CD4-positive, alpha-beta T cell treated with Interferon alpha-2 for 1 hour (primary cell): ENCODE measurements around the gene HDAC4.

Experiments
- DNase-seq, 2 donors: peaks; one replicate each; pipeline ENCODE4 v3.0.0-alpha.2; 2020 to 2022

The HDAC4 gene

GRCh38 chr2:239321596-239322415, 79.0 kb downstream of the HDAC4 start:
- DNase-seq, result peak; percentile 69 to 79

DNA sequence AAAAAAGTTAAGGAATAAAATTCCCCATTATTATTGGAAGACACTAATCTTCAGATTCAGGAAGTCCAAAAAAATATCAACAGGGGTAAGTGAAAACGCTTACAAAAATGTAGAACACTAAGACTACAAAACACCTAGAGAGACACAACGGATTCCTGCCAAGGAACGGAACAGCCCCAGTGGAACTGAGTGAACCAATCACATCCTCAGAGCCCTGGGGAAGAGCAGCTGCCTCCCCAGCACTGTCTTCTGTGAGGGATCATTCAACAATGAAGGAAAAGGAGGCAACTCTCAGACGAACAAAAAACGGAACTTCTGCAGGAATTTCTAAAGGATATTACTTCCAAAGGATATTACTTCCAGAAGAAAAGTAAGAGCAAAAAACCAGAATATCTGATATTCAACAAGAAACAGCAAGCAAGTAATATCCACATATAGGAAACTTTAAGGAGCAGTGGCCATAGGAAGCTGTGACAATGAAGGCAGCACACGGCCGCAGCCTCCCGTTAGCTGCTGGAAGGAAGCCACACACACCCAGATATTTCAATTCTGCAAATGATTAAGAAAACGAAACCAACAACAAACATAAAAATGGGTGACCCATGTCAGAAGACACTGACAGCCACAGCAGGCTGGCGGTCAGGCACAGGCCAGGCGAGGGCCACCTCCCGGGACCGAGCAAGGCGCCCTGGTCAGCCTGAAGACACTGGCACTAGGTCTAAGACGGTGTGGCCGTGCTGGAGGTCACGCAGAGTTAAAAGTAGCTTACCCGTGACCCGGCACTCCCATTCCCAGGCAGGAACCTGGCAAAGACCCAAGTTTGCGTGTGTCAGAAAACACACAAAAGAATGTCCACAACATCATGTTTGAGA, 81.8 kb downstream of the HDAC4 start:
- peak; percentile 10 to 53 for DNase-seq

- DNase-seq, result no peak
Measured at GRCh38 chr2:239318151-239318611, 82.6 kb downstream of the HDAC4 start.

GRCh38 chr2:239316562-239317465, 84.0 kb downstream of the HDAC4 start:
- no peak for DNase-seq

DNA sequence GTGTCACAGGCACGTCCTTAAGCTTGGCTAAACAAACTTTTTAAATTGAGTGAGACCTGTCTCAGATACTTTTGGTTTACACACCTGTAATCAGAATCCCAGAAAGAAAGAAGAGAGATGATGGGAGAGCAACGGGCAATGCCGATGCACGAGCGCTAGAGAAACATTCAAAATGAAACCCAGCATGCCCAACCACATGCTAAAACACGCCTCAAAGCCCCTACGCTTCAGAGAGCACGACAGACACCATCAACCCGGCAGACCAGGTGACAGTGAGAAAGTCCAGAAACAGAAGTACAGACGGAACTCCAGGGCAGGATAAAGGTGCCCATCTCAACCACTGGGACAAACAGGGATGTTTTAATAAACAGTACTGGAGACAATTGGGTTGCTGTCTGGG, 85.5 kb downstream of the HDAC4 start:
- DNase-seq, result no peak

- DNase-seq, result no peak
Measured at GRCh38 chr2:239313776-239314175, 87.0 kb downstream of the HDAC4 start.

DNA sequence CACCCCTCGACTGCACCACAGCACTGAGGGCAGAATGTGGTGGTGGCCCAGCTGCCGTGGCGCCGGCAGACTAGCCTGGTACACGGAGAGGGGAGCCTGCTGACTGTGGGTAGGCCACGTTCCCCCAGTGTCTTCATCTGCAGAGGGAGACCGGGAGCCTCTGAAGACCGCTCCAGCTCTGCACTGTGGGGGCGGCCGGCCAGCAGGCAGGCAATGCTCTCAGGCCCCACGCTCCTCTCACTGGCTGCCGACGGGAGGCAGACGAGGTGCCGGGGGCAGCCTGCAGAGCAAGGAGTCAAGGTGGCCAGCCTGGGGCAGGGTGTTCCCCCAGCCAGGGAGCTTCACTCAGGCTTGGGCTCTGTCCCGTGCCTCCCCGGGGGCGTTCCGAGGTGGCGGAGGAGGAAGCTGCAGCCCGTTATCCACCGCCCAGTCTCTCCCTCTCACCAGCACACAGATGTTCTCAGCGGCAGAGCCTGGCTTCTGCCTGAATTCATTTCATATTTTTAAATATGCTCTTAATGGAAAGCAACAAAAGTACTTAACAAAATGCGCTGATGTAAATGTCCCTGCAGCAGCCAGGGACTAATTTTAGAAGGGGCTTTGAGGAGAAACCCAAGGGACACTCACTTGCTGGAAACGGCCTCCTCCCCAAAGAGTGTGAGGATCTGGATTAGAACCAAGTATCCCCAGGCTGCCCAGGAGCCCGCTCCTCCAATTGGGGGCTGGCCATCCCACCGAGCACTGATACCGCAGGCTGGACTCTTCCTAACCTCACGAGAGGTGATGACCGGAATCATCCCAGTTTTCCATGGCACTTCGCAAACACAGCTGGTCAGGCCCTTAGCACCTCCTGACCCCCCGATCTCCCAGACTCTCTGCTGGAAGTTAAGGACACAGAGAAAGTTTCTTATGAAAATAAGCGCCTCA, 87.8 kb downstream of the HDAC4 start:
- DNase-seq, result no peak

DNA sequence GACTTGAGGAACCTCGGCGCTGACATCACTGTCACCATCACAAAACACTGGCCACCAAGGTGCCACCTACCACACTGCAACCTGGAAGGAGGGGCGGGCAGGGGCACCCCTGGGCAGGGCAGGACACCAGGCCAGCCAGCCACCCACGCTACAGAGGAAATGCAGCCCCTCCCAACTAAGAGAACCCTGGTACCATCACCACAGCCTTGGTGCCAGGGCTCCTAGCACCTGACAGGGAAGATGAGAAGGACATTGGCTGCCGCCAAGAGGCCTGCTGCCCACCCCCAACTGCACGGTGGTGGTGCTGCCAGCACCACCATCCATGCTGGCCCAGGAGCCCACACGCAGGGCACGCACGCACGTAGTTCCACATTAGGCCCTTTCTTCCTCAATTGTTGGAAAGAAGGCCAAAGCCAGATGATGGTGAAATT, 88.7 kb downstream of the HDAC4 start:
- no peak for DNase-seq

- DNase-seq, result no peak
Measured at GRCh38 chr2:239311132-239312040, 89.4 kb downstream of the HDAC4 start.

GRCh38 chr2:239310401-239311061, 90.3 kb downstream of the HDAC4 start:
- DNase-seq, result no peak

DNA sequence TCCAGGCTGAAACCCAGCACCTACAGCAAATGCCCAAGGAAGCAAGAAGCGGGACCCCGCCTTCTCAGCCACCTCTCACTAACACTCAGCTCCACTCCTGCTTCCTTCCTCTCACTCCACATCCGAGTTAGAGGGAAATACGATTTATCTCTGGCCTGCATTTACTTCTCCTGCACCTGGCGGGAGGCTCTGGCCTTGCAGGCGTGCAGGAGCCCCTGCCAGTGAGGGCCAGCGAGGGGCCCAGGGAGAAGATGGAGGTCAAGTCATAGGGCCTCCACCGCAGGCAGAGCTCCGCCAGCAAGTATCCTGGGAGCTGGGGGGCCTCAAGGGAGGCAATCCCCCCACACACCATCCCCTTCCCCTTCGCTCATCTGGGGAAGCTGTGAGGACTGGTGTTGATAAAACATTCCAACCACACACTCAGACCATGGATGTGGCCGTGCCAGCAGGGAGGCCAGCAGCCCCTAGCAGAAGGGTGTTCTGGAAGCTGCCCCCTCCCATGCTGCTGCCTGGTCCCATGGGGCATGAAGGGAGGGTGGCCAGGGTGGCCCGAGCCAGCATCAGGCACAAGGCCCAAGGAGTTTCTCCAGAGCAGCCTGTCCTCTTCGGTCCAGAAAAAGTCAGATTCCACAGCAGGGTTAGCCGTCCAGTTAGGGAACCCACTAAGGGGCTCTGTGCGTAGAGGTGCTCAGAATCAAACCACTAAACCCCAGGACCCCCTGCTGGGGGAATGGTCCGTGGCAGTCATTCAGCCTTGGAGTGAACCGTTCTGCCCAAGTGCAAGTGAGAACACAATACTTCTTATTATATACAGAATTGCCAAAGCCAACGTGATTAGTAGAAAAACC, 91.2 kb downstream of the HDAC4 start:
- DNase-seq, result no peak

- DNase-seq, result no peak
Measured at GRCh38 chr2:239308661-239309397, 92.0 kb downstream of the HDAC4 start.

DNA sequence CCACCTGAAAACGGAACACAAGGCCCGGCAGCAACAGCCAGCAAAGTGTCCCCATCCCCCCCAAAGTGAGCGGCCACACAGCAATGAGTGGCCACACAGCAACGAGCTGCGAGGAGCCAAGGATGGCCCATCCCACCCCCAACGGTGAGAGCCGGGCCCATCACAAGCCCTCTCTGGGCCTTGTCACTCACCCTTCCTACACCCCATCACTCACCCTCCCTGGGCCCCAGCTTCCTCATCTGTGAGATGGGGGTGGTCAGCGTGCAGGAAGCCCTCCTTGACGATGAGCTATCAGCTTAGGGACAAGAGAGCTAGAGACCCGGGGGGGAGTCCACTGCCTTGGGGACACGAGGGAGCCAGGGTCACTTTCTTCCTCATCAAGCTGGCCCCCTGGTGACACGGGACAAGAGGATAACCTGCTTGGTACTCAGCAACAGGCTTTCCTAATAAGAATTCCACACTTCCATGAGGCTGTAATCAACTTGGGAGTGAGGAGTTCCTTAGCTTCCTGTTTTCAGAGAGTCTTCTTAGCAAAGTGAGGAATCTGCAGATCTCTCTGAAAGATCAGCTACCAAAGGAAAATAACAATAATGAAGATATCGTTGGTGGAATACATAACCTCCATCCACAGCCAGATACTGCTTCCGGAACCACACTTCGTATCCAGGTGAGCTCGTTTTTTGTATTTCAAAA, 92.8 kb downstream of the HDAC4 start:
- DNase-seq, result no peak

DNA sequence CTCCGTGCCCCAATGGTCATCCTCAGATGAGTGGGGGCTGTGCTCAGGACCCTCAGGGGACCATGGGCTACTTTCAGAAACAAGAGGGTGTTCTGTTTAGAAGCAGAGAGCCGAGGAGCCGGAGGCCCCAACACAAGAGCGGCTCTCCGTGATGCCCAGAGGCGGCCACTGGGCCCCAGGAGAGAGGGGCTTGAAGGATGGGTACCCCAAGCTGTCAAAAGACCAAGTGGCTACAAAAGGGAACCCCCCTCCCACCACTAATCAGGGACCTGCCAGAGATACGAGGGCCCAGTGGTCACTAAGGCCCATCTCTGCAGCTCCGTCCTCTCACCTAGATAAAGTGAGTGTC, 93.6 kb downstream of the HDAC4 start:
- DNase-seq, result no peak

DNA sequence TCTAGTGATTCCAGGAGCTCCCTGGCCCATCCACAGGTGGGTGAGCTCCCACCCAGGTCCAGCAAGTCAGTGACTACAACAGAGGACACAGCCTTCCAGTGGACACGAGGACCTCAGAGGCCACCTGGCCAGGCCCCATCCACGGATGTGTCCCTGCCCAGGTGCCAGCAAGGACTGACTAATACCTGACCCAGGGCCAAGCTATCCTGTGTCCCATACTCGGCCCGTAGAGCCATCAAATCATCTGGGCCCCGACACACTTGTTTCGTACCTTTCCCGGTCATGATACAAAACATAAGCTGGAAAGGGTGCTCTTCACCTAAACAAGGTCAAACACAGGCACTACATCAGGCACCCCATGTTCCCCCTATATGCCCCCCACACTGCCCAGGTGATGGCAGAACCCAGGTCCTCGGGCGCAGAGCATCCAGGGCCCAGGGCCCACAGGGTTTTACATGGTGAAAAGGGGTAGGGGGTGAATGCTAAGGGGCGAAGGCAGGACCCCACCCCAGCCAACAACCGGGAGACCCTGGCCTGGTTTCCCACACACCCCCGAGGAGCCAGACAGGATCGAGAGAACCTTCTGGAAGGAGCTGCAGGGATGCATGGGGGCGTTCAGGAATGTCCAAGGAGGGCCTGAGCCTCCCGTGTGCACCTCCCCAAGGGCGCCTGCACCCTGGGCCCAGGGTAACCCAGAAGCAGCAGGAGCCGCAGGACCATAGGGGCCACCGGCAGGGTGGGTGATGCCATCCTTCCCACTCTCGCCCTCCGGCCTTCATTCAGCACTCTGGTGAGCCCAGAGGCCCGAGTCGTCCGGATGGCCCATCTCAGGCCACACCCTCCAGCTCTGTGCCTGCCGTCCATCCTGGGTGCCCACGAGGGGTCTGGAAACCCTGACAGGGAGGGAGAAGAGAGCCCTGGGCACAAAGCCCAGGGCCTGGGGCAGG, 94.3 kb downstream of the HDAC4 start:
- DNase-seq, result no peak

DNA sequence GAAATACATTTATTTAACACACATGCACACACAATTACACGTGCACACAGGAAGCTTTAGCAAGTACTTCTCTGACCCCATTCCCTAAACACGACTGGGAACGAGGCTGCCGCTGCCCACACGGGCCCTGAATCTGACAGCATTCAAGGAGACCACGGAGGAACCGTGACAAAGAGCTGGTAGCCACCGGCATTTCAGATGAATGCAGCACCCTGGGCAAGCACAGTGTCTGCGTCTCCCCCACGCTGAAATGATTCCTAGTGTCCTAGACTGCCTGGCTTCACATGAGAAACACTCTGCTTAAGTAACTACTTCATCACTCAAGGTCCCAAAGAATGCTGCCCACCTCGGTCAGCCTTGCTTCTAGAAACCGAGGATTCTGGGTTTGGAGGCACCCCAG, 95.0 kb downstream of the HDAC4 start:
- no peak for DNase-seq

DNA sequence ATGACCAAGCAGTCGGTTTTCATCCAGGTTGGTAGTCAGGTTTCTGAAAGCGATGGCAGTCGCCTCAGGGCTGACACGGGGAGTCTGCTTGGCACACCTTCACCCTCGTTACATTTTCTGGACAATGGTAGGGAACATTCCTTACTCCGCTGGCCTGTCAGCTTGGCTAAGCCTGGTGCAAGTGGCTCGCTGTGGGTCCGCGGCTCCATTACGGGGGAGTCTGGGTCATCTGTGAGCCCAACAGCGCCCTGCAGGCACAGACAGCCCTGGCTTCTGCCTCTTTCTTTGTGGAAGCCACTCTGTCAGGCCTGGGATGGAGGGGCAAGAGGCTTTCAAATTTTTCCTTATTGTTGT, 95.6 kb downstream of the HDAC4 start:
- no peak for DNase-seq
